Suprapubic skin (tissue), 4 donors: ENCODE results near the gene DAB2IP.

Experiments used
- CTCF ChIP-seq, 2 donors: fragments of 200-600 bp in 1 of 2; fragments of 450-650 bp in 1 of 2; sonication (generic) in 1 of 2; IDR thresholded peaks; one replicate each; pipeline ENCODE4 v1.5.1; 2016 to 2019; ENCODE audit warnings: antibody characterized with exemption in 2 of 2, mild to moderate bottlenecking in 1 of 2, moderate library complexity in 1 of 2
- EP300 ChIP-seq: sonication (generic); formaldehyde crosslinking; IDR thresholded peaks from one replicate; pipeline ENCODE4 v1.6.1; 2017; ENCODE audit warnings: antibody characterized with exemption
- POLR2A ChIP-seq, 2 donors: fragments of 450-650 bp; IDR thresholded peaks; one replicate each; pipeline ENCODE4 v1.6.1; 2017; ENCODE audit warnings: antibody characterized with exemption in 2 of 2, mild to moderate bottlenecking in 2 of 2, moderate library complexity in 2 of 2
- POLR2AphosphoS5 ChIP-seq, 3 donors: sonication (generic); formaldehyde crosslinking; IDR thresholded peaks; one replicate each; pipeline ENCODE4 v1.6.1; 2017; ENCODE audit warnings: antibody characterized with exemption in 3 of 3

- TF ChIP-seq CTCF (IDR thresholded peaks at IDR 0.05) (no peak), EP300 (no peak), POLR2A (IDR thresholded peaks at IDR 0.05) (no peak), POLR2AphosphoS5 (IDR thresholded peaks at IDR 0.05) (no peak)
These were observed 89.9 kb downstream of the DAB2IP start for GRCh38 chr9:121741228-121741918.
